B cell (primary cell): Measurements from ENCODE around the gene PLPPR3. TPM values are rescaled to one million over a fixed set of nuclear protein-coding genes. Genes with fewer than 3 reads are reported as not detected.

Source experiments
- ATAC-seq: fragments of 200-7000 bp; cut with Tn5 transposase; one replicate; pipeline ENCODE4 v1.10.0; 2021; ENCODE audit warnings: low read depth, mild to moderate bottlenecking, moderate number of reproducible peaks, moderate library complexity
- CTCF ChIA-PET: fragments of 350-600 bp; sonication (Branson Sonifier 250); formaldehyde crosslinking; loops from one replicate; lab custom pipeline; 2021; ENCODE audit warnings: antibody characterized with exemption, inconsistent platforms; lab: Charles Lee
- POLR2A ChIA-PET: fragments of 350-600 bp; sonication (Branson Sonifier 250); formaldehyde crosslinking; loops from one replicate; lab custom pipeline; 2021; ENCODE audit warnings: antibody characterized with exemption; lab: Charles Lee
- DNase-seq: peaks from one replicate; pipeline ENCODE4 v3.0.0; 2013
- H2AFZ ChIP-seq: 2 replicates; pipeline ENCODE4 v1.6.1; 2012; ENCODE audit warnings: mild to moderate bottlenecking, low read depth, low read length; ENCODE audit not compliant: insufficient read depth, poor library complexity, severe bottlenecking
- H3K27ac ChIP-seq, 2 donors: 1 replicate in 1 of 2; 2 replicates in 1 of 2; pipeline ENCODE4 v1.5.1; 2012 to 2013; ENCODE audit warnings: low read length in 2 of 2, mild to moderate bottlenecking in 2 of 2, moderate library complexity in 1 of 2
- H3K27me3 ChIP-seq, 4 experiments: fragments of 200-600 bp in 1 of 4; sonication (generic) in 1 of 4; replicated peaks in 1 of 4; 1 replicate in 2 of 4; 2 replicates in 2 of 4; pipeline versions ENCODE4 v1.6.1 to v1.7.0; 2013 to 2016; ENCODE audit warnings: low read length in 3 of 4, mild to moderate bottlenecking in 2 of 4, mixed read lengths in 1 of 4, moderate library complexity in 1 of 4; ENCODE audit not compliant: insufficient read depth in 4 of 4, control insufficient read depth in 3 of 4; ENCODE audit errors: control extremely low read depth in 1 of 4
- H3K36me3 ChIP-seq, 2 experiments: replicated peaks in 1 of 2; 1 replicate in 1 of 2; 2 replicates in 1 of 2; pipeline versions ENCODE4 v1.6.1 to v1.7.1; 2013; ENCODE audit warnings: low read length in 1 of 2; ENCODE audit not compliant: insufficient read depth in 2 of 2, control insufficient read depth in 1 of 2; ENCODE audit errors: control extremely low read depth in 1 of 2, extremely low read depth in 1 of 2
- H3K4me1 ChIP-seq, 2 donors: fragments of 200-600 bp in 1 of 2; sonication (generic) in 1 of 2; 1 replicate in 1 of 2; 2 replicates in 1 of 2; pipeline versions ENCODE4 v1.5.1 to v1.6.1; 2013 to 2017; ENCODE audit warnings: low read length in 2 of 2; ENCODE audit not compliant: control insufficient read depth in 2 of 2, insufficient read depth in 2 of 2
- H3K4me2 ChIP-seq: replicated peaks from 2 replicates; pipeline ENCODE3; 2012; ENCODE audit warnings: mild to moderate bottlenecking, low read depth, low read length; ENCODE audit not compliant: poor library complexity, severe bottlenecking
- H3K4me3 ChIP-seq, 5 experiments: fragments of 200-600 bp in 1 of 5; sonication (generic) in 1 of 5; 1 replicate in 3 of 5; 2 replicates in 2 of 5; pipeline versions ENCODE4 v1.5.1 to v1.7.0; 2011 to 2016; ENCODE audit warnings: low read length in 4 of 5, mild to moderate bottlenecking in 4 of 5, low read depth in 2 of 5, control low read depth in 1 of 5, moderate library complexity in 1 of 5; ENCODE audit not compliant: insufficient read depth in 1 of 5; ENCODE audit errors: control extremely low read depth in 1 of 5, extremely low read depth in 1 of 5
- H3K79me2 ChIP-seq: fragments of 200-600 bp; sonication (generic); one replicate; pipeline ENCODE4 v1.6.0; 2016; ENCODE audit warnings: low read length; ENCODE audit not compliant: control insufficient read depth, insufficient read depth
- H3K9ac ChIP-seq: fragments of 200-600 bp; sonication (generic); 2 replicates; pipeline ENCODE4 v1.6.1; 2017; ENCODE audit warnings: mild to moderate bottlenecking, low read length, moderate library complexity
- H3K9me3 ChIP-seq, 3 donors: one replicate each; pipeline versions ENCODE4 v1.6.1 to v1.7.1; 2013; ENCODE audit warnings: low read length in 2 of 3; ENCODE audit not compliant: control insufficient read depth in 2 of 3, insufficient read depth in 1 of 3; ENCODE audit errors: control extremely low read depth in 1 of 3
- H4K20me1 ChIP-seq: 2 replicates; pipeline ENCODE4 v1.6.0; 2012; ENCODE audit warnings: mild to moderate bottlenecking, low read length; ENCODE audit not compliant: insufficient read depth, control insufficient read depth, poor library complexity, severe bottlenecking
- H3K27ac Mint-ChIP-seq: one replicate; pipeline ENCODE4 v1.8.0; 2021; ENCODE audit warnings: mixed read lengths
- H3K27me3 Mint-ChIP-seq: one replicate; pipeline ENCODE4 v1.8.0; 2021; ENCODE audit warnings: mixed read lengths
- H3K4me1 Mint-ChIP-seq: one replicate; pipeline ENCODE4 v1.8.0; 2021; ENCODE audit warnings: mixed read lengths
- H3K4me3 Mint-ChIP-seq: one replicate; pipeline ENCODE4 v1.8.0; 2021; ENCODE audit warnings: mixed read lengths
- H3K9me3 Mint-ChIP-seq: one replicate; pipeline ENCODE4 v1.8.0; 2022; ENCODE audit warnings: mixed read lengths; ENCODE audit not compliant: insufficient read depth
- CTCF ChIP-seq: fragments of 200-600 bp; IDR thresholded peaks from one replicate; pipeline ENCODE4 v1.8.0; 2022; ENCODE audit warnings: antibody characterized with exemption, mild to moderate bottlenecking
- EZH2 ChIP-seq: IDR thresholded peaks from 2 replicates; pipeline ENCODE4 v1.6.1; 2012; ENCODE audit warnings: borderline replicate concordance, low read depth, mild to moderate bottlenecking, moderate library complexity, low read length; ENCODE audit not compliant: insufficient read depth, poor library complexity, severe bottlenecking
- WGBS: methylation state at CpG from one replicate; pipeline ENCODE4 v1.1.5; 2013; ENCODE audit warnings: missing lambda C conversion rate; ENCODE audit not compliant: insufficient coverage; 5-methylcytosine and 5-hydroxymethylcytosine counted together
- intact Hi-C: fragments of 100-400 bp; cut with micrococcal nuclease; formaldehyde crosslinking; loops from one replicate; pipeline ENCODE4 v1.10.0; 2022
- polyA plus RNA-seq: library from polyadenylated mRNA; depleted of rRNA; stranded (reverse); fragments of >200 nt; gene quantifications from 2 replicates; pipeline ENCODE4 v1.2.3, GENCODE V29; 2012
- total RNA-seq, 2 donors: library from RNA; stranded (reverse); fragments of 120-200 nt in 1 of 2; gene quantifications; 1 replicate in 1 of 2; 2 replicates in 1 of 2; pipeline versions ENCODE4 v1.2.3 to v1.2.4, GENCODE V29; 2013 to 2022

The PLPPR3 gene
- total and polyA plus RNA-seq, 2 donors (not counting 1 experiment from before 2014, with no cell fraction given) = not detected

GRCh38 chr19:813219-814151 lies 8.3 kb downstream of the PLPPR3 start:
- no peak for TF ChIP-seq CTCF
- TF ChIP-seq EZH2 = no peak
- peaks cover 0 to 41% of the 10 kb centered on the region in 2 experiments for H3K36me3 ChIP-seq
- ATAC-seq (no peak), DNase-seq (no peak)
- Mint-ChIP-seq H3K27me3 (no peaks in the 10 kb centered on the region), H3K9me3 (no peaks in the 10 kb centered on the region), H3K4me1 (no peaks in the 10 kb centered on the region), H3K4me3 (no peak overlapping the region), H3K27ac (no peak overlapping the region)
- ChIA-PET POLR2A (no interaction called here), CTCF (no interaction called here)
- H3K79me2 ChIP-seq = peaks cover 4% of the 10 kb centered on the region
- intact Hi-C loops = no loop called here
- no peak overlapping the region for H3K4me2 ChIP-seq
- H4K20me1 ChIP-seq = peaks cover 41% of the 10 kb centered on the region
- H3K4me3 ChIP-seq = no peak overlapping the region
- H3K27me3 ChIP-seq = no peaks in the 10 kb centered on the region
- H3K4me1 ChIP-seq = no peaks in the 10 kb centered on the region
- 96% methylated on average over 77 of the region's 87 CpGs for WGBS
- no peak overlapping the region for H3K9ac ChIP-seq
- no peak overlapping the region for H2AFZ ChIP-seq
- peaks cover 0 to 3% (median 0%) of the 10 kb centered on the region in 3 donors for H3K9me3 ChIP-seq
- no peak overlapping the region for H3K27ac ChIP-seq

GRCh38 chr19:812747-813218 lies 9.0 kb downstream of the PLPPR3 start:
- H4K20me1 ChIP-seq = peaks cover 48% of the 10 kb centered on the region
- ATAC-seq (no peak), DNase-seq (no peak)
- WGBS = 98% methylated on average over 61 of the region's 72 CpGs
- H3K9me3 ChIP-seq = peaks cover 0 to 3% (median 0%) of the 10 kb centered on the region in 3 donors
- H3K27me3 ChIP-seq = no peaks in the 10 kb centered on the region
- POLR2A ChIA-PET = no interaction called here
- no peak overlapping the region for H2AFZ ChIP-seq
- Mint-ChIP-seq H3K27ac (no peak overlapping the region), H3K4me3 (no peak overlapping the region), H3K27me3 (no peaks in the 10 kb centered on the region), H3K4me1 (no peaks in the 10 kb centered on the region), H3K9me3 (no peaks in the 10 kb centered on the region)
- no peak overlapping the region for H3K9ac ChIP-seq
- H3K36me3 ChIP-seq = peaks cover under 1 to 47% of the 10 kb centered on the region in 2 experiments
- no peak overlapping the region for H3K4me2 ChIP-seq
- intact Hi-C loops = no loop called here
- TF ChIP-seq EZH2 (no peak), CTCF (no peak)
- H3K4me3 ChIP-seq = no peak overlapping the region
- H3K79me2 ChIP-seq = peaks cover 7% of the 10 kb centered on the region
- no peak overlapping the region for H3K27ac ChIP-seq
- CTCF ChIA-PET = no interaction called here
- no peaks in the 10 kb centered on the region for H3K4me1 ChIP-seq
